Osteocyte (in vitro differentiated cells): ENCODE results near the gene MPV17L2. TPM values are rescaled to one million over a fixed set of nuclear protein-coding genes. Genes with fewer than 3 reads are reported as not detected.

Source experiments
- DNase-seq: peaks from one replicate; pipeline ENCODE4 v3.0.0; 2021; ENCODE audit warnings: mixed read lengths; ENCODE audit not compliant: unreplicated experiment; ENCODE audit errors: extremely low spot score
- H3K27ac Mint-ChIP-seq: one replicate; pipeline ENCODE4 v1.8.0; 2021; ENCODE audit warnings: mild to moderate bottlenecking, mixed read lengths; ENCODE audit not compliant: unreplicated experiment
- H3K27me3 Mint-ChIP-seq: one replicate; pipeline ENCODE4 v1.8.0; 2021; ENCODE audit warnings: mixed read lengths; ENCODE audit not compliant: unreplicated experiment
- H3K36me3 Mint-ChIP-seq: one replicate; pipeline ENCODE4 v1.8.0; 2021; ENCODE audit warnings: mixed read lengths; ENCODE audit not compliant: unreplicated experiment
- H3K4me1 Mint-ChIP-seq: one replicate; pipeline ENCODE4 v1.8.0; 2021; ENCODE audit warnings: mixed read lengths; ENCODE audit not compliant: unreplicated experiment
- H3K4me3 Mint-ChIP-seq: one replicate; pipeline ENCODE4 v1.8.0; 2021; ENCODE audit warnings: mild to moderate bottlenecking, moderate library complexity, mixed read lengths; ENCODE audit not compliant: unreplicated experiment
- H3K9me3 Mint-ChIP-seq: one replicate; pipeline ENCODE4 v1.8.0; 2021; ENCODE audit warnings: mixed read lengths; ENCODE audit not compliant: unreplicated experiment
- total RNA-seq: library from RNA; stranded (reverse); gene quantifications from 2 replicates; pipeline ENCODE4 v1.2.1, GENCODE V29; 2021
- TF ChIP-seq, protein P1 (sequence below): fragments of 200-600 bp; sonication (generic); IDR thresholded peaks from 2 replicates; pipeline ENCODE4 v1.5.0; 2021; ENCODE audit warnings: antibody characterized with exemption, mild to moderate bottlenecking, moderate library complexity

Gene MPV17L2
- total RNA-seq, 1 donor from 2014 or later, result 11.6 TPM

DNA sequence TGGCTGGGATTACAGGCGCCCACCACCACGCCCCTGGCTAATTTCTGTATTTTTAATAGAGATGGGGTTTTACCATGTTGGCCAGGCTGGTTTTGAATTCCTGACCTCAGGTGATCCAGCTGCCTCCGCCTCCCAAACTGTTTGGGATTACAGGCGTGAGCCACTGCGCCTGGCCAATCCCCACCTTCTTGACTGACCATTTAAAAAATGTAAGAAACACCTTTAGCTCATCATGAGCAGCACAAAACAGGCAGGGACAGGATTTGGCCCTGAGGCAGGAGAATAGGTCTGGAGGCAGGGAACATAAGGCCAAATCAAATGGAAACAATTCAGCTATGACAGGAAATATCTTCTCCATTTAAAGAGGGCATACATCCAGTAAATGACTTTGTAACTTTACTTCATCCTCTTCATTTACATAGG is 1.4 kb upstream of the MPV17L2 start:
- H3K36me3 Mint-ChIP-seq, result no peaks in the 10 kb centered on the region
- peak overlapping the region; percentile 79 for H3K4me3 Mint-ChIP-seq
- DNase-seq, result no peak
- peak overlapping the region; percentile 90 for H3K27ac Mint-ChIP-seq
- no peaks in the 10 kb centered on the region for H3K9me3 Mint-ChIP-seq
- TF ChIP-seq, protein P1, sequence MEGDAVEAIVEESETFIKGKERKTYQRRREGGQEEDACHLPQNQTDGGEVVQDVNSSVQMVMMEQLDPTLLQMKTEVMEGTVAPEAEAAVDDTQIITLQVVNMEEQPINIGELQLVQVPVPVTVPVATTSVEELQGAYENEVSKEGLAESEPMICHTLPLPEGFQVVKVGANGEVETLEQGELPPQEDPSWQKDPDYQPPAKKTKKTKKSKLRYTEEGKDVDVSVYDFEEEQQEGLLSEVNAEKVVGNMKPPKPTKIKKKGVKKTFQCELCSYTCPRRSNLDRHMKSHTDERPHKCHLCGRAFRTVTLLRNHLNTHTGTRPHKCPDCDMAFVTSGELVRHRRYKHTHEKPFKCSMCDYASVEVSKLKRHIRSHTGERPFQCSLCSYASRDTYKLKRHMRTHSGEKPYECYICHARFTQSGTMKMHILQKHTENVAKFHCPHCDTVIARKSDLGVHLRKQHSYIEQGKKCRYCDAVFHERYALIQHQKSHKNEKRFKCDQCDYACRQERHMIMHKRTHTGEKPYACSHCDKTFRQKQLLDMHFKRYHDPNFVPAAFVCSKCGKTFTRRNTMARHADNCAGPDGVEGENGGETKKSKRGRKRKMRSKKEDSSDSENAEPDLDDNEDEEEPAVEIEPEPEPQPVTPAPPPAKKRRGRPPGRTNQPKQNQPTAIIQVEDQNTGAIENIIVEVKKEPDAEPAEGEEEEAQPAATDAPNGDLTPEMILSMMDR, result no peak
- H3K27me3 Mint-ChIP-seq, result no peaks in the 10 kb centered on the region
- peaks cover 18% of the 10 kb centered on the region for H3K4me1 Mint-ChIP-seq

DNA sequence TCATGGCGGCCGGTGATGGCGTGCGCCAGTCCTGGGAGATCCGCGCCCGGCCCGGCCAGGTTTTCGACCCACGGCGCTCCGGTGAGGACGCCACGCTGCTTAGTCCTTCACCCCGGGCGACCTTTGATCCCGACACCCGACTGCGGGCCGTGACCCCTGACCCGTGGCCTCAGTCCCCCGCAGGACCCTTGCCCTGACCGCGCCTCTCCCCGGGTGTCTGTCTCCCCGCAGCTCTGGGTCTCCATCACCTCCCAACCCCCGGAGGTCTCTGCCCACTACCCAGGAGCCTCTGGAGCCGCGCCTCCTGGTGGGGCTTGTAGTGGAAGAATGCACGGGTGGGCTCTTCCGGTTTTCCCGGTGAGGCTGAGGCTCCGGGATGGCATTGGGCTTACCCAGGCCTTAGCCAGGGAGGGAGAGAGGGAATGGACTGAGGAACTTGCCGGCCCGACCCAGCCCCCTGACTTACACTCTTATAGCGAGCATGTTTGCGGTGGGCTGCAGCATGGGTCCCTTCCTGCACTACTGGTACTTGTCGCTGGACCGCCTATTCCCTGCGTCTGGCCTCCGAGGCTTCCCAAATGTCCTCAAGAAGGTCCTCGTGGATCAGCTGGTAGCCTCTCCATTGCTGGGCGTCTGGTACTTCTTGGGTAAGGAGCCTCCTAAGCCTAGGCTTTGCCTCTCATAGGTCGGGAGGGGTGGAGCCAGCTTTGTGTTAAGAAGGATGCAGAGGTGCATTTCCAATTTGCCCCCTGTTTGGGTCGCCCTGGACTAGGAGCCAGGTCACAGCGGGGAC is 566 bp downstream of the MPV17L2 start:
- H3K27ac Mint-ChIP-seq, result peak overlapping the region; percentile 90

DNA sequence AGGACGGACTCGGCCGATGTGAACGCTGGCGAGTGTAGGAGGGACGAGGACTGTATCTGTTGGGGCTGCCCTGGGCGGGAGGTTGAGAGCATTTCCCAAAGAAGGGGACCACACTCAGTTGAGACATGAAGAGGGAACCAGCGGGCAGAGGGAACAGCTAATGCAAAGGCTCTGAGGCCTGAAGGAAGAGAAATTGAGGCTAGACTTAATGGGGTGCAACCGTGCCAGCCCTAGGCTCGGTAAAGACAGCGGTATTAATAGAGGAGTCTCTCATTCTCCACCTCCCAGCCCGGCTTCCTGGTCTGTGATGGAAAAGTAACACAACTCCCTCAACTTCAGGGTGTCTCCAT is 1.1 kb downstream of the MPV17L2 start:
- H3K36me3 Mint-ChIP-seq, result peaks cover 2% of the 10 kb centered on the region
- peak overlapping the region; percentile 90 for H3K27ac Mint-ChIP-seq
- no peak for DNase-seq
- TF ChIP-seq, protein P1, result no peak
- peaks cover 18% of the 10 kb centered on the region for H3K4me1 Mint-ChIP-seq
- peak overlapping the region; percentile 79 for H3K4me3 Mint-ChIP-seq
- no peaks in the 10 kb centered on the region for H3K27me3 Mint-ChIP-seq
- no peaks in the 10 kb centered on the region for H3K9me3 Mint-ChIP-seq

More for the DNA sequence above, 566 bp downstream of the MPV17L2 start:
- TF ChIP-seq, protein P1, result peak; percentile 13
- Mint-ChIP-seq H3K9me3 (no peaks in the 10 kb centered on the region), H3K36me3 (peaks cover 2% of the 10 kb centered on the region), H3K4me1 (peaks cover 18% of the 10 kb centered on the region), H3K4me3 (peak overlapping the region; percentile 79), H3K27me3 (no peaks in the 10 kb centered on the region)
- no peak for DNase-seq

DNA sequence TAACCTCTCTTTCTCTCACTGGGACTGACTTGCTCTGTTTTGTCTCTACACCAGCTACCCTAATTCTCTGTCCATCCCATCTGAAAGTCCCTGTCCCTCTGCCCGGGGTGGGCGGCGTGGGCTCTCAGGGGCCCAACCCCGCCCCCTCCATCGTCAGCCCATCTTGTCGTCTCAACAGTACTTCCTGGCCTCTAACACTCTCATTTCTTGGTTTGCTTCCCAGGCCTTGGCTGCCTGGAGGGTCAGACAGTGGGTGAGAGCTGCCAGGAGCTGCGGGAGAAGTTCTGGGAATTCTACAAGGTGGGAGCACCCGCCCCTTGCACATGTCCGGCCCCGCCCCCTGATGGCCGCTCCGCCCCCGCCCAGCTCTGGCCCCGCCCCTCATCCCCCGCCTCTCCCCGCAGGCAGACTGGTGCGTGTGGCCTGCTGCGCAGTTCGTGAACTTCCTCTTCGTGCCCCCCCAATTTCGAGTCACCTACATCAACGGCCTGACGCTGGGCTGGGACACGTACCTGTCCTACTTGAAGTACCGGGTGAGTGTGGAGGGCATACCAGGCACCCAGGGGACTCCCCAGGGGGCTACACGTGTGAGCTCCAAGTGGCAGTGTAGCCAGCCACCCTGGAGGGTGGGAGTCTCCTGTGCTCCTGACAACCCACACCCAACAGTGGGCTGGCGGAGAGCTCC is 1.7 kb downstream of the MPV17L2 start:
- TF ChIP-seq, protein P1, result no peak
- Mint-ChIP-seq H3K4me1 (peaks cover 18% of the 10 kb centered on the region), H3K27me3 (no peaks in the 10 kb centered on the region), H3K9me3 (no peaks in the 10 kb centered on the region), H3K4me3 (peak overlapping the region; percentile 79), H3K27ac (peak overlapping the region; percentile 90), H3K36me3 (peaks cover 4% of the 10 kb centered on the region)
- DNase-seq, result no peak

DNA sequence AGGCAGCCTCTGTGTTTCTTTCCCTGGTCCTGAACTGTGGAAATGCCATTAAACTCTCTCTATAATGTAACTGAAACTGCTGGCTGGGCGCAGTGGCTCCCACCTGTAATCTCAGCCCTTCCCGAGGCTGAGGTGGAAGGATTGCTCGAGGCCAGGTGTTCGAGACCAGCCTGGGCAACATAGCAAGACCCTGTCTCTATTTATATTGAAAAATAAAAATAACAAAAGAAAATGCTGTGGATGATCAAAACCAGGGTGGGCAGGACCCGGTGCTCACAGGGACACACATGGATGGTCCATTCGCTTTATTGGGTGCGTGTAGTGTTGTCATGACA is 3.5 kb downstream of the MPV17L2 start:
- H3K4me1 Mint-ChIP-seq, result peaks cover 18% of the 10 kb centered on the region

More for the DNA sequence above, 3.5 kb downstream of the MPV17L2 start:
- Mint-ChIP-seq H3K36me3 (peaks cover 4% of the 10 kb centered on the region), H3K27ac (no peak overlapping the region), H3K9me3 (no peaks in the 10 kb centered on the region), H3K27me3 (no peaks in the 10 kb centered on the region), H3K4me3 (no peak overlapping the region)
- no peak for DNase-seq
- TF ChIP-seq, protein P1, result no peak
